Hepatocyte (in vitro differentiated cells): Measurements from ENCODE around the gene KRT83. TPM values are rescaled to one million over a fixed set of nuclear protein-coding genes. Genes with fewer than 3 reads are reported as not detected.
"Not testable (repeated sequence)": the region's sequence is repeated elsewhere in the genome, so short reads cannot be mapped to it uniquely, and the experiment has no call there.

Experiments used
- DNase-seq: peaks from one replicate; pipeline ENCODE4 v3.0.0-alpha.2; 2016; ENCODE audit warnings: low spot score
- H2AFZ ChIP-seq: fragments of 200-600 bp; sonication (generic); 2 replicates; pipeline ENCODE4 v1.6.0; 2016; ENCODE audit warnings: antibody characterized with exemption, mild to moderate bottlenecking
- H3K27ac ChIP-seq: fragments of 200-600 bp; sonication (generic); 2 replicates; pipeline ENCODE4 v1.5.1; 2016; ENCODE audit warnings: mild to moderate bottlenecking
- H3K27me3 ChIP-seq: fragments of 200-600 bp; sonication (generic); 2 replicates; pipeline ENCODE4 v1.6.1; 2016
- H3K36me3 ChIP-seq: fragments of 200-600 bp; sonication (generic); replicated peaks from 2 replicates; pipeline ENCODE4 v1.5.1; 2016; ENCODE audit warnings: low read depth; ENCODE audit not compliant: insufficient read depth
- H3K4me1 ChIP-seq: fragments of 200-600 bp; sonication (generic); 2 replicates; pipeline ENCODE4 v1.5.1; 2016; ENCODE audit warnings: mild to moderate bottlenecking, moderate library complexity; ENCODE audit not compliant: insufficient read depth
- H3K4me2 ChIP-seq: fragments of 200-600 bp; sonication (generic); 2 replicates; pipeline ENCODE4 v1.6.0; 2016
- H3K4me3 ChIP-seq: fragments of 200-600 bp; sonication (generic); 2 replicates; pipeline ENCODE4 v1.5.1; 2016; ENCODE audit warnings: mild to moderate bottlenecking
- H3K79me2 ChIP-seq: fragments of 200-600 bp; sonication (generic); 2 replicates; pipeline ENCODE4 v1.6.0; 2017; ENCODE audit warnings: mild to moderate bottlenecking
- H3K9me2 ChIP-seq: fragments of 200-600 bp; sonication (generic); replicated peaks from 2 replicates; pipeline ENCODE4 v1.6.0; 2017; ENCODE audit warnings: mild to moderate bottlenecking; ENCODE audit not compliant: insufficient read depth
- H3K9me3 ChIP-seq: fragments of 200-600 bp; sonication (generic); 2 replicates; pipeline ENCODE4 v1.5.1; 2016; ENCODE audit warnings: low read depth, mild to moderate bottlenecking
- H4K20me1 ChIP-seq: fragments of 200-600 bp; sonication (generic); 2 replicates; pipeline ENCODE4 v1.6.0; 2016; ENCODE audit warnings: mild to moderate bottlenecking; ENCODE audit not compliant: insufficient read depth, poor library complexity, severe bottlenecking
- CTCF ChIP-seq: fragments of 200-600 bp; sonication (generic); IDR thresholded peaks from 2 replicates; pipeline ENCODE4 v1.5.1; 2016; ENCODE audit warnings: antibody characterized with exemption, mild to moderate bottlenecking; ENCODE audit not compliant: poor library complexity
- EZH2 ChIP-seq: fragments of 200-600 bp; sonication (generic); IDR thresholded peaks from 2 replicates; pipeline ENCODE4 v1.6.1; 2016; ENCODE audit warnings: antibody characterized with exemption, mild to moderate bottlenecking, borderline replicate concordance
- EZH2phosphoT487 ChIP-seq: fragments of 200-600 bp; sonication (generic); IDR thresholded peaks from one replicate; pipeline ENCODE4 v1.6.1; 2018; ENCODE audit warnings: antibody characterized with exemption, mild to moderate bottlenecking, low read depth, moderate library complexity; ENCODE audit not compliant: unreplicated experiment, severe bottlenecking
- WGBS: methylation state at CpG from one replicate; pipeline ENCODE4 v1.1.6; 2016; ENCODE audit warnings: low lambda C conversion rate; ENCODE audit errors: missing lambda C conversion rate; 5-methylcytosine and 5-hydroxymethylcytosine counted together
- polyA plus RNA-seq: library from polyadenylated mRNA; unstranded; fragments of >200 nt; fragmentation: Nextera tagmentation; extraction: Ambion mirVana; gene quantifications from 2 replicates; pipeline ENCODE4 v1.2.1, GENCODE V29; 2016
- total RNA-seq: library from RNA; depleted of rRNA; stranded (reverse); fragments of >200 nt; gene quantifications from 2 replicates; pipeline ENCODE4 v1.2.3, GENCODE V29; 2014

The KRT83 gene
- total and polyA plus RNA-seq, 2 experiments from 2014 or later, result not detected

GRCh38 chr12:52307836-52308805 lies 13.1 kb downstream of the KRT83 start:
- Histone ChIP-seq H3K79me2 (no peaks in the 10 kb centered on the region), H3K27ac (peak overlapping the region; percentile 44), H3K4me1 (peaks cover 6% of the 10 kb centered on the region), H3K4me3 (peak overlapping the region; percentile 17), H4K20me1 (no peaks in the 10 kb centered on the region), H3K9me2 (no peaks in the 10 kb centered on the region), H3K4me2 (peak overlapping the region; percentile 80), H3K9me3 (no peaks in the 10 kb centered on the region), H3K36me3 (no peaks in the 10 kb centered on the region), H2AFZ (peak overlapping the region; percentile 31), H3K27me3 (peaks cover 22% of the 10 kb centered on the region)
- peak; percentile 85 for DNase-seq
- WGBS, result 9% methylated on average over 69 of the region's 71 CpGs
- TF ChIP-seq EZH2, result no peak
- TF ChIP-seq EZH2phosphoT487, result no peak
- peak; percentile 15 for TF ChIP-seq CTCF

GRCh38 chr12:52306731-52307130 lies 14.5 kb downstream of the KRT83 start:
- Histone ChIP-seq H3K36me3 (no peaks in the 10 kb centered on the region), H3K27me3 (peaks cover 22% of the 10 kb centered on the region)
- WGBS, result 97% methylated on average over 2 of the region's 2 CpGs

GRCh38 chr12:52305921-52306705 lies 15.1 kb downstream of the KRT83 start:
- 68% methylated on average over 11 of the region's 11 CpGs for WGBS
- Histone ChIP-seq H3K4me2 (no peak overlapping the region), H2AFZ (no peak overlapping the region), H3K36me3 (no peaks in the 10 kb centered on the region), H3K79me2 (no peaks in the 10 kb centered on the region), H3K9me2 (no peaks in the 10 kb centered on the region), H3K27ac (no peak overlapping the region), H4K20me1 (no peaks in the 10 kb centered on the region), H3K4me3 (no peak overlapping the region), H3K4me1 (peaks cover 6% of the 10 kb centered on the region), H3K9me3 (no peaks in the 10 kb centered on the region), H3K27me3 (peaks cover 22% of the 10 kb centered on the region)
- peak; percentile 27 for TF ChIP-seq CTCF
- no peak for TF ChIP-seq EZH2phosphoT487
- no peak for DNase-seq

More at GRCh38 chr12:52306731-52307130, 14.5 kb downstream of the KRT83 start:
- H3K9me2 ChIP-seq, result no peaks in the 10 kb centered on the region
- no peaks in the 10 kb centered on the region for H3K9me3 ChIP-seq
- DNase-seq, result no peak
- no peaks in the 10 kb centered on the region for H3K79me2 ChIP-seq
- no peaks in the 10 kb centered on the region for H4K20me1 ChIP-seq
- no peak overlapping the region for H3K4me2 ChIP-seq
- H2AFZ ChIP-seq, result no peak overlapping the region
- H3K27ac ChIP-seq, result no peak overlapping the region
- peaks cover 6% of the 10 kb centered on the region for H3K4me1 ChIP-seq
- TF ChIP-seq EZH2phosphoT487 (no peak), CTCF (no peak), EZH2 (no peak)
- H3K4me3 ChIP-seq, result no peak overlapping the region

GRCh38 chr12:52304941-52305411 lies 16.2 kb downstream of the KRT83 start:
- H3K4me3 ChIP-seq, DNase-seq, H3K4me1 ChIP-seq, H4K20me1 ChIP-seq, H2AFZ ChIP-seq, H3K36me3 ChIP-seq, H3K79me2 ChIP-seq, H3K9me3 ChIP-seq, H3K27ac ChIP-seq, H3K9me2 ChIP-seq, H3K4me2 ChIP-seq: not testable (repeated sequence)
- H3K27me3 ChIP-seq, result peaks cover 19% of the 10 kb centered on the region
- whole genome bisulfite sequencing, result 83% methylated on average over 15 of the region's 15 CpGs

GRCh38 chr12:52302242-52302914 lies 18.8 kb downstream of the KRT83 start:
- no CpG with 5 or more reads among the region's 5 CpGs for WGBS
- peaks cover 20% of the 10 kb centered on the region for H3K27me3 ChIP-seq
- H3K9me2 ChIP-seq, result not testable (repeated sequence)

More at GRCh38 chr12:52302242-52302914, 18.8 kb downstream of the KRT83 start:
- DNase-seq, H4K20me1 ChIP-seq, H3K4me3 ChIP-seq, H3K27ac ChIP-seq, H3K79me2 ChIP-seq, H3K36me3 ChIP-seq, H3K4me2 ChIP-seq, H3K9me3 ChIP-seq, H3K4me1 ChIP-seq, H2AFZ ChIP-seq: not testable (repeated sequence)
